Middle frontal gyrus (tissue), 1 donor: ENCODE data around the gene CA10.

Source experiments
- DNase-seq: peaks from one replicate; pipeline ENCODE4 v3.0.0-alpha.2; 2015; ENCODE audit warnings: low spot score; ENCODE audit errors: extremely low spot score

Gene CA10

DNA sequence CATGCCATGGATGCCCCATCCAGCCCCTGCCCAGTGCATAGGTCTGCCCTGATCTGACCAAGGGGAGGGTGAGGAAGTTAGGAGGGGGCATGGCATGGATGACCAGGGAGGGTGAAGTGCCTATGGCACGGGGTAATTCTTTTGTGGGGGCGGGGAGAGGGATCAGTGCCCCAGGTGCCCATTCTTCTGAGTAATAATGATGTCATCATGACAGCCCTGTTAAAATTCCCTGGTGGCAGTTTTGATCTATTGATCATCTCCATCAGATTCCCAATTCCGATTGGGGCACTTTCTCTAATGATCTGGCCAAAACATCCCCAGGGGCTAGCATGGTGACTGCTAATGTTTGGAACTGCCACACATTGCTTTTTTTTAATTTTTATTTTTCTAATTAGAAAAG, 506.0 kb downstream of the CA10 start:
- DNase-seq, result no peak

DNA sequence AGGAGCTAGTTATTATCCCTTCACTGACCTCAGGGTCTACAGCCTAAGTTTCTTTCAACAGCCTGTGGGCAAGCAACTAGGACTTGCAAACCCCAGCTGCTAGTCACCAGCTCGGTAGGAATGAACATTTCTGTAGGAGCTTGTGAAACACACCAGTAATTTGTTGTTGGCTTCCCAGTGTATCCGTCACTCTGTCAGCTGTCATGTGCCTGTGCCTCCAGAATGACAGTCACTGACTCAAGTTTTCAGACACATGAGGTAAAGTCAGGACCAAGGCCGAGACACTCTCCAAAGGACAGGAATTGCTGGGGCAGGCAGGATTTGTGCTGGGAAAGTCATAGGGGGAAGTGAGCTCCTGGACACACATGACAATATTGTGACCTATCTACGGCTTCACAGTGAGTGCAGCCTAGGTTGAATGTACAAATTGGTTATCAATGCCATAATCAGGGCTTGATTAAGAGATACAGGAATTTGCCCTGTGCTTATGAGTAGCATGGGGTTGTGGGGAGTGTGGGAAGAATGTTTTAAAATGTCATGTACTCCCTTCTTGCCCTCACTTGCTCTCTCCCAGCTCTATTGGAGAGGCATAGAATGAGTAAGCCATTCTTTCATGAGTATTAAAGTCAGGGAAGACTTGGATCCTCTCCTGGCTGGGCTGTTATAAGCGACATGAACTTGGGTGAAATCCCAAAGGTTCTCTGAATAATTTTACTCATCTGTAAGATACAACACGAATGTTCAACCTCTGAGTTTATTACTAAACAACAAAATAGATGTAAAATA, 506.8 kb downstream of the CA10 start:
- no peak for DNase-seq

DNA sequence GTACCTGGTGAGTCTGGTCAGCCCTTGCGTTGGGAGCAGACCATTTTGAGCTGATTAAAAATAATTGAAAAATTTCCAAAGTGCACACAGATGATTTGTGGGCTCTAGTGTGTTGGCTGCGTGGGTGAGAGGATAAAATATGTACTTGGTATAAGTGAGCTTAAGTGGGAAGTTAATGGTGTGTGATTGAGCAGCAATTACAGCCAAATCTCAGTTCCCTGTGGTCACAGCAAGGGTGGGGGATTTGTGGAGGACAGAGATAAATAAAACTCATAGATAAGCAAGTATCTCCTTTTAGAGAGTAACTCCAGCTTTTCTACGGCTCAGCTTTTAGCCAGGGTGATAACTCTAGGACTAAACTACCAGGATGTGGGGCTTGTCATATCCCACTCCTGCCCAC, 507.7 kb downstream of the CA10 start:
- no peak for DNase-seq

DNA sequence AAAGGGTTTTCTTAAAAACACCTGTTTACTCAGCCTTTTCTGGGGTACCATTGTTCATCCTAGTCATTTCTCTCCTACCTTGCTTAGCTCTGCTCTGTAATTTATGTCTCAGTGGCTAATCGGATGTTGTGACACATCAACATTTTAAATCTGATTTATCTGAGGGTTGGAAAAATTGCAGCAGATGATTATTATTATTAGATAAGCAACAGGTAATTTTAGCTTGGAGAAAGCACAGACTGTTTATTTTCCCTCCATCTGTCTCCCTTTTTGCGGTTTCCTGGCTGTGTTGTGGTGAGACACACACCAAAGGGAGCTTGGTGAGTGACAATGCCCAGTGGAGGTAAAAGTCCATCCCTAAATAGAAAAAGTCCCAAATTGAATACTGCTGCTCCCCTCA, 508.3 kb downstream of the CA10 start:
- DNase-seq, result no peak

DNA sequence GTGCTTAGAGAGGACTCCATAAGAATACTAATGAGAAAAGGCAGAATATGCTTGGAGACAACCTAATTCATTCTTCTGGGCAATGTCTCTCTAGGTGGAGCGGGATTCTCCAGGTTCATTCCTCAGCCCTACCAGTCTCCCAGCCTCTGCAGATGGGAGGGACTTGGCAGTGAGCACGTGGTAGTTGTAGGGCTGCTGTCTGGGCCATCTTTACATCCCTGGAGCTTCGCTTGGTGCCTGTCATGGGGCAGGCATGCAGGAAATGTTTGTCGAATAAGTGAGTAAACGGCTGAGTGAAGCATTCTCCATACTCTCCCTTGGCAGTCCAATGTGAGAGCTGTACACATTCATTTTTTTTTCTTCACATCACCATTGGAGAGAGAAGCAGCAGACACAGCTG, 510.7 kb downstream of the CA10 start:
- DNase-seq, result no peak

DNA sequence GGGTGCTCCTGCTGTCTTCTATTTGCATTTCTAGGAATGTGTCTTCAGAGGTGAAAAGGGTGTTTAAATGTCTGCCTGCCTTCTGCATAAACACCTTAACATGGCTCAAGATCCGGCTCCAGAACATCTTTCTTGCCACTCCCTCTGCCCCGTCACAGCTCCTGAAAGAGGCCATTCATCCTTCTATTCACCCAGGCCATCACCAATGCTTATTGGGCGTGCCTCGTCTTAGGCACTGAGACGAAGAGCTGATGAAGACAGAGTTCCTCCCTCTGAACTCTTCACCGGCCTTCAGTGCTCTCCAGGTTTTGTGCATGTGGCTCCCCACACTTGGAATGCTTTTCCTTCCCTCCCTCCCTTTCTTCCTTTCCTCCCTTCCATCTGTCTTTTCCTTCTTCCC, 511.4 kb downstream of the CA10 start:
- no peak for DNase-seq

DNA sequence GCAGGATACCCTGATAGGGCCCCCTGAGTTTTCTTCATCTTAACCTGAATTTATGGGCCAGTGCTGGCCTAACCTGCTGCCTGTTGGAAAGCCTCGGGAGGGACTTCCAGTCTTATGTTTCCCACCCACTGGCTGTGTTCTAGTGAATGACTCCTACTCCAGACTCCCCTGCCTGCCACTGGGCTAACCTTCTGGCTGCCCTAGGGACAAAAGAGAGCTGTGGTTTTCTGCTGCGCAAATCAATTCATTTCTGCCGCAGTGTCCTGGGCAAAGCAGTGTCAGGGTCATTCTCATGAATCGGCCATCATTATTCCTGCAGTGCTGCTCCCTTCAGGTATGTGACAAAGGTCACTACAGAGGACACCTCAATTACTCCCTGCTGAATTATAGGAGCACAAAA, 512.0 kb downstream of the CA10 start:
- DNase-seq, result no peak

DNA sequence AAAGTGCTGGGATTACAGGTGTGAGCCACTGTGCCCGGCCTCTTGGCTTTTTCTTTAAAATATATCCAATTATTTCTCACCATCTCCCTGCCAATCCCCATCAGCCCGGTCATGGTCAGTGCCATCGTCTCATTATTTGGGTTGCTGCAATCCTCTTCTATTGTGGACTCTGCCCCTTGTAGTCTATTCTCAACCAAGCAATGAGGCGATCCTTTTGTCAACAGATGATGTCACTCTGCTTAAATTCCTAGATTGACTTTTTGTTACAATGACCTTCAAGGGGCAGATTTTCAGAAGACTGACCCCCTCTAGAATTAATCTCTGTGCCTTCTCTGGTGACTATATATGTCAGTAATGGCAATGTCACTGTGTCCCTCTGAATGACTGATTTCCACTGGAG, 513.5 kb downstream of the CA10 start:
- no peak for DNase-seq

DNA sequence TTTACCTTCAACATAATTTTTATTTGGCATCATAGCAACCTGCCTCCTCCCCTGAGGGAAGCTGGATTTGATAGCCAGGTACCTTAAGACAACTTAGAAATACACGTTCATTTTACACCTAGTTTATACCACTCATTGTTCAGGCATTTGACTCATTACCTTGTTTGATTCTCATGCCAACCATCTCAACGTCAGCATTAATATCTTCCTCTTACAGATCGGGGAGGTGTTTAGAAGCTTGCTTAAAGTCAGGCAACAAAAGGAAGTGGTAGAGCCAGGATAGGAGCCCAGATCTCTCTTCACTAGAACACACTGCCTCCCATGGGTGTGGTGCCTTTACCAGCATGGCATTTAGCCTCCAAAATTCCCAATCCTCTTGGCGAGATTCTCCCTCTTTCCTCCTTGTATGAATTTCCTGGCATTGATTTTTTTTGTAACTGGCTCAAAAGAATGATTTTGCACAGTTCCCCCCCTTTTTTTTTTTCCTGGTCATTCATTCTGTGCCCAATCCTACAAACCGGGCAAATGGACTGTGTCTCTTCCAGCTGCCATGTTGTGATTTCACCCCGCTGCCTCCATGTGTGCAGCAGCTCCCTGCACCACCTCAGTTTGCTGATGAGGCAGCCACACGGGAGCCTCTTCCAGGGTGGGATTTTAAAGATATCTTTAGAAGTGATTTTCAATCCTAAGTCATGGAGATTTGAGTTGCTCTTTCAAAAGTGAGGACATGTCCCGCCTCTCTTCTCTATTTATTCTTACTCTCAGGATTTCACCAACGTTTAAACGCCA, 514.6 kb downstream of the CA10 start:
- no peak for DNase-seq

DNA sequence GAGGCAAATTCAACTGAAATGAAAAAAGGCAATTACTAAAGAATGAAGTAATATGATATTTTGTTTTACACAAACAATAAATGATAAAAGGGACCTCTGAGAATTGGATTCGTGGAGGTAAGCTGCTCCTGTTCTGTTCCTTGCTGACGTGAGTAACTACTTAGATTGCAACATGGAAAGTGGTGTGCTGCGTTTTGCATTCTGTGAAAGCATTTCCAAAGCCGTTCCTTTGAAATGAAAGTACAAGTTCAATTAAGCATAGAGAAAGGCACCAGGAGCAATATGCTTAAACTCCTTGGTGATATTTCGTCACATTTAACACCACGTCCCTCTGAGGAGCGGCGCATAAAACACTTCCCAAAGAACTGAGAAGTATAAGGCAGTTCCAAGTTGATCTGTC, 516.5 kb downstream of the CA10 start:
- no peak for DNase-seq

DNA sequence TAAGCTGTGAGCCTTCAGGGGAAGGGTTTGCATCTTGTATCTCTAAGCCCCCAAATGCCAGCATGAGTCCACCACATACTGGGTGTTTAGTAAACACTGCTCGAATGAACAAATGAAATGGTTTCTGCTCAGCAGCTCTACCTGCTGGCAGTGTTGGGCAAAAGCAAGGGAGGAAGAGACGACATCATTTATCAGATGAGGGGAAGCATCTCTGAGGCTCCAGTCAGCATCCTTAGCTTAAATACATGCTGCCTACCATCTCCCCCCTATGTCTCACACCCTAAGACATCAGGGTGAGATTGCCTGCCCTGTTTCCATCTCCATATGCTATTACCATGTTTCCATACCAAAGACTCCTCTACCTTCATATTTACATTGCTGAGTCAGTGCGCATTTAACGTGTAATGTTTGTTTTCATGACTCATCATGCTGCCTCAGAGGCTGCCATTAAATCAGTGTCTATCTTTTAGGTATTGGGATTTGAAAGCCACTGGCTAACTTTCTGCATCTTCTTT, 518.3 kb downstream of the CA10 start:
- DNase-seq, result no peak

DNA sequence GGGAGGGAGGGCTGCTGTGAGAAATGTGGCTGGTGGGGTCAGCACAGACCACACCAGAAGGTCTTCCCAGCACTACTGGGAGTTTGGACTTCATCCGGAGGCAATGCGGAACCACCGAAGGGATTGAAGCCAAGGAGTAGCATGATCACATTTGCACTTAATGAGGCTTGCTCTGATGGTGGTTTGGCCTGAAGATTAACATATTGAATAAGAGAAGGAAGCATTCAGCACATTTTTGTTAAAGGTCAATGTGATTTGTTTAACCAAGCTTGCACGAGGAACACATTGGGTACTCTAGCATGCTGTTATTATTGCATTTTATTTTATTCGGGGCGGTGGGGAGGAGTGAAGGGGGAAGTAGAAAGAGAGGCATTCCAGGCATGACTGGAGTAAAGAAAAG, 519.5 kb downstream of the CA10 start:
- DNase-seq, result no peak

DNA sequence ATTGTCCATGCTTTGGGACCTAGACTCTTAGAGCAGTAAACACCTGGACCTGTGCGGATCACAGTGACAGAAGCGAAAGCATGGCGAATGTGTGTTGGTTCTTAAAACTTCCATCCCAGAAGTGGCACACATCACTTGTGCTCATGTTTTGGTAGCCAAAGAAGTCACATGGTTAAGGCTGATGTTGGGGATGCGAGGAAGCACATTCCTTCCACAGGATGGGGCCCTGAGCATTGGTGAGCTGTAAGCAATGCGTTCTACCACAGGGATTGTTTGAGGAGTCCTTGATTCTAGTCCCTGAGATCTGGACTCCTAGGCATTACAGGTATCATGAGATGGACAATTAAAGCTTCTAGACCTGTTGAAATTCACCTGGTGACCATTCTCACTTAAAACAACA, 522.2 kb downstream of the CA10 start:
- no peak for DNase-seq

DNA sequence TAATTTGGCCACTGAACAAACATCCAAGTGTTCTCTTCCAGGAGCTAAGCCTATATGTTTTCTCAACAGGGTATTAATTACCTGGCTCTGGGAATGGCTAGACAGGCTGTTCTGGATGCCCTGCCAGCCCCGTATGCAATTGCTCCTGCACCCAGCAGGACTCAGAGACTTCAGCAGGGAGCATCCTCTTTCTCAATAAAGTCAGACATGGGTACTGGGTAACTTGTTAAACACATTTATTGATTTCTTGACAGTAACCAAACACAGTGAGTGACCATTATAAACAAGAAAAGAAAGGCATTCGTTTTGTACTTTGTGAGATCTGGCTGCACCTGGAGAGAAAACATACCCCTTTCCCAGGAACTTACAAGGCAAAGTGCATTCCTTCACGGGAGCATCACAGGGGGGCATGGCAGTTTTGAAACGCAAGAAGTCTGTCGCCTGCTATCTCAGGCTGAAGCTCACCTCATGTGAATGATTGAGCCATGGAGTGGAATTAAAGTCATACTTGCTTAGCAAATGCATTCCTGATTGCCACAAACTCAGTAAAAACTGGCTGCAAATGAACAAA, 528.3 kb downstream of the CA10 start:
- no peak for DNase-seq

DNA sequence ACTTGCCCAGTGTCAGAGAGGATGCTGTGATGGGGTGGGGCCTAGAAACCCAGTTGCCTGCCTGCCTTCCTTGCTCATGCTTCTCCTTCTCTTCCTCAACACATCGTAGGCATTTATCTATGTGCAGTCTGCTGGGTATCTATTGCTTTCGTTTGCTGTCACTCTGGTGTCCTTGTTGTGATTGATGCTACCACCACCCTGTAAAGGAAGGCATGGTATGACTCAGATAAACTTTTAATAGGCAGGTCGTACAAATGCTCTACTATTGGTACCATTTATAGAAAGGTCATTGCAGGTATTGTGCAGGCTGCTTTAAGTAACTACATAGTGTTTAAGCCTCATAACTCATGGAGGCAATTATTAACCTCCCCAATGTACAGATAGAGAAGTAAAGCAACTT, 529.3 kb downstream of the CA10 start:
- no peak for DNase-seq

DNA sequence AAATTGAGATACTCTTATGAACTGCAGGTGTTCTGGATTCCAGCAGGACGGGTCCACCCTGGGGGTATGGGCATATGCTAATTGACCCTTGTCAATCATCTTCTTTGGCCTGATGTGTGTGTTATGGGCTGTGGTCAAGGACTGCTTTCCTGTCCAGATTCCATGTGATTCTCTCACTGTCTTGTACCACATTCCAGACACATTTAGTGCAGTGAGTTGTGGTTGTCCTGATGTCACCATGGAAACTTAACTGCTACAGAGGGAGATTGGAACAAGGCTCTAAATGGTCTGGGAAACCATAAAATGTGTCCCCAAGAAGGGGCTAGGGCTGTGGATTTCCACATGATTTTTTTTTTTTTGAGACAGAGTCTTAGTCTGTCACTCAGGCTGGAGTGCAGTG, 530.7 kb downstream of the CA10 start:
- no peak for DNase-seq

DNA sequence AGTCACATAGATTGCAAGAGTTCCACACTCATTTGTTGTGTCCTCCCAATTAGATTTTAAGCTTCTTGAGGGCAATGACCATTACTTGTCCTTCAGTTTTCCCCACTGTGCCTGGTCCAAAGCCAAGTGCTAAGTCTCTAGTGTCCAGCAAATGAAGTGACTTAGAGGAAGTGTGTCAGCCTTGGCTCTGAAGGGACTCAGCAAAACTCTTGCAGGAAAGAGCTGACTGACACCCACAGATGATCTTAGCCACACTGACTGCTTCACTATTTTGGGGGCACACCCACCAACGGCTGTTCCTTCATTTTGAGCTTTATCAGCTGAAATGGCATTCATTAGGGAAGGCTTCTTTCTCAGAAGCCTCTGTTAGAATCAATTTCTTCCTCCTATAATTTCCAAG, 540.0 kb downstream of the CA10 start:
- no peak for DNase-seq

DNA sequence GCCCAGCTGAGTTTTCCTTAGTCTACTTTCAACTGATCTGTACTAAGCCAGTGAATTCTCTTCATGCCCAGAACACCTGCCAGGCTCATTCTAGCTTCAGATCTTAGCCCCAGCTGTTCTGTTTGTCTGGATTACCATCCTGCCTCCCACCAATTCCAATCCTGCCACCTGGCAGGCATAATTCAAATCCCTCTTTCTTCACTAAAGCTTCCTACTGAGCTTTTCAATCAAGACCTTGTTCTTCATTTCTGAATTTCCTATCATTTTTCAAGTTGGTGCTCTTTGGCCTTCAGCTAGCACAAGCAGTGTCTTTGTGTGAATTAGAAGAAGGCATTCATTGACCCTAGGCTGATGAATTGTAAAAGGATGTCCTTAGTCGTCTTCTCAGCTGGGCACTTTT, 540.5 kb downstream of the CA10 start:
- DNase-seq, result no peak

DNA sequence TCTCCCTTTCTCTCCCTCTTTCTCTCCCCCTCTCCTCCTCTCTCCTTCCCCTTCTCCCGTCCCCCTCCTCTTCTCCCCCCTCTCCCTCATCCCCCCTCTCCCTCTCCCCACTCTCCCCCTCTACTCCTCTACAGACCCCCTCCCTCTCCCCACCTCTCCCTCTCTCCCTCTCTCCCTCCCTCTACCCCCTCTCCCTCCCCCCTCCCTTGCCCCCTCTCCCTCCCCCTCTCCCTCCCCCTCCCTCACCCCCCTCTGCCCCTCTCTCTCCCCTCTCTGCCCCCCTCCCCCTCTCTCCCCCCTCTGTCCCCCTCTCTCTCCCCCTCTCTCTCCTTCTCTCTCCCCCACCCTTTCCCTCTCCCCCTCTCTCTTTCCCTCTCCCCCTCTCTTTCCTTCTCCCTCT, 545.3 kb downstream of the CA10 start:
- DNase-seq, result no peak

DNA sequence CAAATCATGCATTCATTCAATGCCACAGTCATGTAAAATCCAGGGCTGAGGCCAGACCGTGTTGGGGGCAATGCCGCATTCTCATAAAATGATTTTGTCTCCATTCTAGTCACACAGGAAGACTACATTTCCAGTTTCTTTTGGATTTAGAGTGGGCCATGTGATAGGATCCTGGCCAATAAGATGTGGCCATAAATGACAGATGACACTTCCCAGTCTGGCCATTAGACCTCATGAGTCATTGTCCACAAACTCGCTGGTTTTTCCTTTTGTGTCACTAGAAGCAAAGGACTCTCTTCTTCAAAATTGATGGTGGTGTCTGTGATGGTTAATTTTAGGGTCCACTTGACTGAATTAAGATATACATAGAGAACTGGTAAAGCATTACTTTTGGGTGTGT, 545.8 kb downstream of the CA10 start:
- DNase-seq, result no peak

DNA sequence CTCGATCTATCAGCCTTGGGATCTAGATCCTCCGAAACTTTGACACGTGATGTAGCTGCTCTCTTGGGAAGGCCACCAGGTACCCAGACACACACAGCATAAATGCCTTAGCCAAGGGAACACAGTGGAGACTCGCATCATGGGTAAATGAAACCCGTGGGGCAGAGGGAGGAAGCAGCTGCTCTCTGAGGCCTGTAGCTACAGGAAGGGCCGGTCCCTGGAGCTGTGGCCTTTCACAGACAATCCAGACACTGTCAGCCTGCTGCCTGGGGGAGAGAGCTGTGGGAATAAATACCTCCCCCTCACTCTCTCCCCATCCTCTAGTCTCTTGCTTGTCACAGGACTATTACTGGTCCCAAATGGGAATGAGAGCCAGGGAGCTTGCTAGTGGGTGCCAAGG, 546.9 kb downstream of the CA10 start:
- no peak for DNase-seq

DNA sequence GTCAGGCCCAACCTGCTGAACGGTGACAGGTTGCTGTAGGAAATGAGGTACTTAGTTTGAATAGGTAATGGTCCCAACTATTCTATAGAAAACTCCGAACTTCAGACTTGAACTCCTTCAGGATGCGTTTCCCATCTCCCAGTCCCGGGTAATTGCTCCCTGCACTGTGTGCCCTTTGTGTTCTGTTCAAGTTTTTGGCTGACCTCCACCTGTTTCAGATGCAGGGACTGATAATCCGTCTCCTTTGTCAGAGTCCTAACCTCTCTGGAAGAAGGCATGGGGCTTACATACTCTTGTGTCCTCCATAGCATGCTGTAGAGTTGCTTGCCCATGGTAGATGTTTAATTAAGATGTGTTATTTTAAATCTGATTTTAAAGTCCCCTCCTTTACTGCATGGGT, 547.7 kb downstream of the CA10 start:
- DNase-seq, result no peak

DNA sequence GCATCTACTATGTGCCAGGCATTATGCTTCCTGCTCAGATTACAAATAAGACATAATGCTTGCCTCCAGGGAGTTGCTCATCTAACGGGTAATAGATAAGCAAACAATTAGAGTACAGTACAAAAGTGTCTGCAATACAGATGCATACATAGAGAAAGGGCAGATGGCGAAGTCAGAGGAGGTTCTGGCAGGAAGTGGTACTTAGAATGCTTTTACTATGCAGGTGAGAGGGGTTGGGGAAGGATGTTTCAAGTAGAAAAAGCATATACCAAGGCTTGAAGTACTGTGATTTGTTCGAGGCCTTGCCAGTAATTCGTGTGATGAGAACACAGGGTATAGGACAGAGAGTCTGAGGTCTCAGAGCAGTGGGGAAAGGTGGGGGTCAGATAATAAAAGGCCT, 548.4 kb downstream of the CA10 start:
- no peak for DNase-seq
